HG03103 (cell line): ENCODE data around the gene HHAT.

Experiments used
- ATAC-seq: cut with Tn5 transposase; IDR thresholded peaks from one replicate; pipeline ENCODE4 v1.9.1; 2021; ENCODE audit warnings: low read depth; ENCODE audit not compliant: unreplicated experiment

HHAT gene

DNA sequence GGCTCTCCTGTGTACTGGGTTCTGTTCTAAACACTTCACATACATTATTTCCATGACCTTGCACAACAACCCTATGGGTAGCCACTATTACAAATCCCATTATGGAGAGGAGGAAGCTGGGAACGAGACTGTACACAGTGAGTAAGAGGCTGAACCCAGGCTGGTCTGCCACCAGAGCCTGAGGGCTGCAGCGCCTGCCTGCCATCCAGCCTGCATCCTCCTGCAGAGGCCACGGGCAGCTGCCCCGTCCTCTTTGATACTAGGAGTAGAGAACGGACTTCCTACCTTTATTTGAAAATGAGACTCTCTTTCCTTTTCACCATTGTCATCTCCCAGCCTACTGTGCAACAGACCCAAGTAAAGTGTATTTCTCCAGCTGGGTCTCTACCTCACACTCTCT is 370.0 kb downstream of the HHAT start:
- no peak for ATAC-seq

DNA sequence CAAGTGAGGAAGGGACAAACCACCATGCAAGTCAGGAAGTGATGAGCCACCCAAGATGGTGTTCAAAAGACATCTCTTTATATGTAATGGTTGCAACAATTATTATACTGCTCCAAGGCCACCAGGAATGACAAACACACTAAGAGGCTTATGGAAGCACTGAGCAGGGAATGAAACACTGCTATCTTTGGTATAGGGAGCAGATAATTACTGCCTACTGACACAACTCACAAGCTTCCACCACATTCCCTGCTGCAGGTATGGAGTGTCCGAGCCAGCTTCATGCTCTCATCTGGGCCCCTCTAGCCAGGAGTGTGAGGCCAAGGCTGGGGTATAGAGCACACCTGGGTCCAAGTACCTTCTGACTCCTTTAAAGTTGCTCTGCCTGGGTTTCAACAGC is 371.4 kb downstream of the HHAT start:
- no peak for ATAC-seq

DNA sequence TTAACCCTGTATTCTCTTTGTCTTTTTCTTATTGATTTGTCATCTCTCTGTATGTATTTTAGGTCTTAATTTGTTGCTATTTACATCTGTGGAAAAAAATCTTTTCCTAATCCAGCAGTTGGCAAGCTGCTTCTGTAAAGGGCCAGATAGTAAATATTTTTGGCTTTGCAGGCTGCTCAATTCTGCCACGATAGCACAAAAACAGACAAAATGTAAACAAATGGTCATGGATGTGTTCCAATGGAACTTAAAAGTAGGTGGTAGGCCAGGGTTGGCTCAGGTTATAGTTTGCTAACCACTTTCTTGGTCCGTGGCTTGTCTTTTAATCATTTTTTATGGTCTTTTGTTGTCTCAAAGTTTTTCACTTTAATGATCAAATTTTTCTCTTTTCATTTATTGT is 371.8 kb downstream of the HHAT start:
- no peak for ATAC-seq

DNA sequence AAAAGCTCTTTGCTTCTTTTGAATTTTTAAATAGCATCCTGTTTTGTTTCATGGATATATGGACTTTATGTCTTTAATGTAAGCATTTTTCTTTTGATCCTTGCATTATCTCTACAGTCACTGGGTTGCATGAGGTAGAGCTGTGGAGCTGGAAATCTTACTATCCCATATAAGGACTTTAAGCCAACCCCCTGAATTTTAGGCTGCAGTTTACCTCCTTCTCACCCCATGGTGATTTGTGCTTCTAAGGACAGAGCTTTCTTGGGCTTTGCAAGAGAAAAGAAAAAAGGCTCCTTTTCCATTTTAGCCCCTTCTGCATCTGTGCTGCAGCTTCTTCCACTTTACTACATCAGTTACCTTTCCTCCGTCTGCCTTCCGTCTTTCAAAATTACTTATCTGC is 373.8 kb downstream of the HHAT start:
- no peak for ATAC-seq

DNA sequence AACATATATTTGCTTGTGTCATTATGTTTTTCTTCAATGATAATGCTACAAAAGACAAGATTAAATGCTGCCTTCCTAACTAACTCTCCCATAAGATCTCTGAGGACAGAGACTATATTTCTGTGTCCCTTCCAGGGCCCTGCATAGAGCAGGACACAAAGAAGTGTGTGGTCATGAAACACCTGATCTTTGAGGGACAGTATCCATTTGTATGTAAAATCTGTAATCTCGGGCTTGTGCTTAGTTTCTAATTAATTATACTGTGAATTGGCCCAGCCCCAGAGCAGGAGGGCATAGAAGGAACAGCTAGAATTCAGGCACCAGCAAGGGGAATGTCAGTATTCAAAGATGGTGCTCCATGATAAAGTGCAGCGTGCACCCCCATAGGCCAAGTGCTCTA is 374.9 kb downstream of the HHAT start:
- ATAC-seq: no peak

DNA sequence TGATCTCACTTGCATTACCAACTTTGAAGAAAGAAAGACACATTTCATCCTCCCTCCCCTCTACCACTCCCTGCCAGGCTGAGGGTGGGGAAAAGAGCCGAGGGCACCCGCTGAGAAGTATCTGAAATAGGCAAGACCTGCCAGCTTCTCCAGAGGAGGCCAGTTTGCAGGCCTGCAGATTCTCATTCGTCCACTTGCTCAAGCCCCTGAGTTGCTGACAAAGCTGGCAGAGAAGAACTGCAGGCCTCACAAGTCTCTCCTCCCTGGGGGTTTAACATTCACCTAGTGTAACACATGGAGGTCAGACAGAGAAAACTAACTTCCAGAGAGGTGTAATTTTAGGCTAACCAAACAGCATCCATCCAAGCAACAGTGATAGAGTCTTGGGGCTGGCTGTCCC is 376.4 kb downstream of the HHAT start:
- ATAC-seq: no peak

DNA sequence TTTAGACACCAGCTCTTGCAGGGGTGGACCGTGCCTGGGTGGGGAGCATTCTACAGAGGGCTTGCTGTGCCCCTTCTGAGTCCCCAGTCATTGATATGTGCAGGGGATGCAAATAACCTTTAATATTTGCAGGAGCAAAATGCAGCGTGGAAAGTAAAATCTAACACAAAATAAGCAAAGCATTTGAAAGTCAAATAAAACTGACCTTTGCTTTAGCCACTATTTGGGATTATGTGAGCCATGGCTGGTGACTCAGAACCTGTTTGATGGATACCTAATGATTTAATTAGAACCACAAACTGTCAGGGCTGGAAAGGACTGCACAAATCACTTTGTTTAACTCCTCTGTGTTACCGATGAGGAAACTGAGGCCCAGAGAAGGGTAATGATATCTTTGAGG is 377.5 kb downstream of the HHAT start:
- ATAC-seq: no peak

DNA sequence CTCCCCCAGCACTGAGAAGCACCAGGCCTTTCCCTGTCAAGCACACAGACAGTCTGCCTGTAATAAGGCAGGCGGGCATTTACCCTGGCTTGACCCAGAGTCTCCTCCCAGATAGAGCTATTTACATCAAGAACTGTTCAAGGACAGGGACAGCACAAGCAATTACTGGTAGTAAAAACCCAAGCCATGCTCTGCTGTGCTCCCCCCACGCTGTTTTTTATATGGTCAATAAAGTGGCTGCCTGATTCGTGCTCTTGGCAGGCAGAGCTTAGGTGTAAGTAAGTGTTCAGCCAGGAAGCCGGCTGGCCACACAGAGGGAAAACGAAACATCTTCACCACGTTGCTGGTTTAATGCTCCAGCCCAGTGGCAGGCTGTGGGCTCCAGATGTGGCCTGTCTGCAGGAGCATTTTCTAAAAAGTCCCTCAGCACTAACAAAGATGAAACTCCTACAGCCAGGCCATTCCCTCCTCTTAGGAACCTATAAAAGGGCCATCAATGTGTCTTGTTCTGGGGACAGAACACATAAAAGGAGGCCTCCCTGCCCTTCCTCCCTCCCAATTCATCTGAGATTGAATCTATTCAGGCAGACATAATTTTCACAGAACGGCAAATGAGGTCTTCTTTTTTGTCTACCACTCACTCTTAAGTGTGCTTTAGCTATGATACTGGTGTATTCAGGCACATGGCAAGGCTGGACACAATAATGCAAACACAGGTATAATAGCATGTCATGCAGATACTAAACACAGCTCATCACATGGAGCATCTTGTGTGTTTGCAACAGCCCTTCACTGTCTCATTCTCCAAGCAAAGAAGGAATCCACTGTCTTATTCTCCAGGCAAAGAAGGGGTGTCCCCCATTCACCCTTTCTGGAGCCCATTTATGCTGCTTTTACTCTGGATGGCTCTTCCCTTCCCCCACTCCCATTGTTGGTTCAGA is 378.9 kb downstream of the HHAT start:
- ATAC-seq: no peak

DNA sequence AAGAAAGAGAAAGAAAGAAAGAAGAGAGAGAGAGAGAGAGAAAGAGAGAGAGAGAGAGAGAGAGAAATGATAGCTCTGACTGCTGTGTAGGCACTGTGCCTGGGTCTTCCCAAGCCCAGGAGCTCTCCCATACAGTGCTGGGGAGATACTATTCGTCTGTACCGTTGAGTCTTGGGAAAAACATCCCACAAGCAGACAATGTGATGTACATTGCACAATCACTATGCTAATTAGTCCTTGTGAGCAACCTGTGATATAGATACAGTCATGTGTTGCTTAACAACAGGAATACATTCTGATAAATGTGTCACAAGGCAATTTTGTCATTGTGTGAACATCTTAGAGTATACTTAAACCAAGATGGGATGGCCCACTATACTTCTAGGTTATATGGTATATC is 381.0 kb downstream of the HHAT start:
- no peak for ATAC-seq

DNA sequence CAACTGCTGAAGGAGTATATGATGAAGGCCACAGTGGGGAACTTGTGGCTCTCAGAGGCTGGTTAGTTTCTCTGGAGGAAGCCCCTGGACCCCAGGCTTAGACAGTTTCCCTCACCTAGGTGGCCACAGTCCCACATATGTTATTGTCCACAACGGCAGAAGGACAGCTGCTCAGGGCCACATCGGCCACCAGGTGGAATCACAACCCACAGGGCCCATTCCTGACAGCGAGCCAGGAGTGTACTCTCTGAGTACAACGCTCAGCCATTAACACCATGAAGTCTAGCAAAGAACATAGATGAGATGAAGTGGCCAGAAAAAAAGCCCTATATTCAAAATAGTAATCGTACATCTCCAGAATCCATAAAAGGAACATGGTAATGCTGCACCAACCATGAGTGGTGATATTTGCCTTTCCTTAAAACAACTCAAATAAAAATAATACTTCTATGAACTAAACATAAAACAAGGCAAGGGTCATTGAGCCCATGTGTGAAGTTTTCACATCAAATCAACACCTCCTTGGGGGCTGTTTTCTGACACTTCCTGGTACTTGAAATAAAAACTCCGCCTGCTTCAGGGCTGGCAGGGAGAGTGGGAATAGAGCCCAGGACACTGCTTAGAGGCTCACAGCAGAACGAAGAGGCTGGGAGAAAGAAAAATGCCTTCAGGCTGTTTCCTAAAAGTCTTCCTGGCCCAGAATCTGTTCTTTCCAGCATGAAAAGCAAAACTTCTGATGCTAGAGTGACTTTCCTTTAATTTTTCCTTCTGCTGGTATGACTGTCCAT is 383.3 kb downstream of the HHAT start:
- ATAC-seq: no peak

DNA sequence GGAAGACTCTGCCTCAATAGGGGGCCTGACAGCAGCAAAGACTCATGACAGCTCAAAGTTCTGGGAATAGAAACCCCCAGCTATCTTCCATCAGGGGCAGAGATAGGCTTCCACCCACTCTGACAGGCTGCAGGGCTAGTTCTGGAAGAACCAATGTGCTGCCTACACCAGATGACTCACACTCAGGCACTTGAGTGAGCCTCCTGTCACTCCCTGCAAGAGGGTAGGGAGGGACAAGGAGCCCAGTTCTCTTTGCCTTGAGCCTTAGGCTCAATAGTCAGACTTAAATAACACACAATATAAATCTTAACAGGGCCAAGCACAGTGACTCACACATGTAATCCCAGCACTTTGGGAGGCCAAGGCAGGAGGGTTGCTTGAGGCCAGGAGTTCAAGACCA is 386.4 kb downstream of the HHAT start:
- no peak for ATAC-seq

DNA sequence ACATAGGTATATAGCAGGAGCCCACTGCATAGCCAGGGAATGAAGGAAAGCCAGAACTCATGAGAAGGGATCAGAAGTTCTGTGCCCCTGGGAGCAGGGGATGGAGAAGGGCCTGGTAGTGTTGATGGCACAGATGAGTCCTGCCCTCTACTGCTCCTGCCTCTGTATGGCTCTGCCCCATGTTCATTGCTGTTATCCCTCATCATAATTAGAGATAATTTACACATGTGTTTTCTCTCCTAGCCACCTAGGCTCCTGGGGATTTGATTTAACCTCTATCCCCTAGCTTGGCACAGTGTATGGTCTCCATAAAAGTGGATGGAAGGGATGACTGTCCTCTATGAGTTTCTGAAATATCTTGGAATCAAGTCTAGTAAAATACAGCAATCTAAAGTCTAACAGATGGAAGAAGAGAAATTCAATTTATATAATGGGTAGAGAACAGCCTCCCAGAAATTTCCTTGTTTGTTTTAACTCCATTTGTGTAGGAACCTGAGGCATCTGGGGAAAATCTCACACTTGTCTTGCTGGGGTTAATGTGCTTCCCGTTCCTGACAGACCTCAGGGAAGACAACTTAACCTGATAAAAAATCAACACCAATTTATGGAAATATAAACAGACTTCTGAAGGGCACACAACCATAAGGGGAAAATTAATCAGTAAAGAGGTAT is 393.8 kb downstream of the HHAT start:
- ATAC-seq: no peak

DNA sequence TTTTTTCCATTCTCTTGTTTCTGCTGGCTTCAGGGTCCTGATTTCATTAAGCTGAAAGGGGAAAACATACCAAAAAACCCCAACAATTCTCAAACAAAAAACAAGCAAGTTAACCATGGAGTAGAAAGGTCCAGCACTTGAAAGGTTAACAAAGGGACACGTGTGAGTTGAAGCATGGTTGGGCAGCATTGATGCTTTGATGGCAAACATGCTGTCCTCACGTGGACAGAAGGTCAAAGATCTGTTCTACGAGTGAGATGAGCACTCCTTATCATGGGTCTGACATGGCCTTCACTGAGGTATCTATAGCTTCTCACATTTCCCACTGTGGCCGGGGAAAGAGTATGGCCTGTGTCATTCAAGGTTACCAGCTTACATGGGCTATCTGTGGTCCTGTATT is 394.9 kb downstream of the HHAT start:
- ATAC-seq: no peak

DNA sequence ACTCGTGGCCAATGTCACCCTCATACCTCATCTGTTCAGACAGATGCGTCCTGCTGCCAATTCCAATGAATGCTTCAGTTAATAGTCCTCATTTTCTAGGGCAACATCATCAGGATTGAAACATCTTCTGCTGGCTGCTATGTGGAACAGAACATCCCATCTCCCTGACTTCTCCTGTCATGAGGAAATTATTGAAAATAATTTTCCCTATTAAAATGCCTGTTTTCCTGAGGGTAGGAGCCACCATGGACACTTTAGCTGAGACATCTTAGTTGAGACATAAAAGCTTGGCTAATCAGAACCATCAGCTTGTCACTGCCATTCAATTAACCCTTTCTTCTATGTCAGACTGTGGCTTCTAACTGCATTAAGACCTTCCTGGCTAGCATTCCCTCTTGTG is 396.1 kb downstream of the HHAT start:
- no peak for ATAC-seq
